Left colon (tissue), 2 donors: ENCODE data around the gene IFI44. TPM values are rescaled to one million over a fixed set of nuclear protein-coding genes. Genes with fewer than 3 reads are reported as not detected.

Experiments
- ATAC-seq: fragments of 200-7000 bp; cut with Tn5 transposase; one replicate; pipeline ENCODE4 v1.9.1; 2020; ENCODE audit warnings: mild to moderate bottlenecking, moderate library complexity
- DNase-seq, 2 donors: peaks; one replicate each; pipeline ENCODE4 v3.0.0-alpha.2; 2020
- intact Hi-C, 2 donors: fragments of 100-400 bp; cut with DNase I in 1 of 2; cut with micrococcal nuclease in 1 of 2; formaldehyde crosslinking; loops; one replicate each; pipeline versions ENCODE4 v1.11.2 to v1.14.0; 2022; cut with DNase I, micrococcal nuclease
- total RNA-seq, 2 donors: library from RNA; stranded (reverse); fragmentation: NEBNext Ultra II Directional; extraction: Animal tissue kit (Norgen Biotek cat#: 25700); gene quantifications; one replicate each; pipeline ENCODE4 v1.2.1, GENCODE V29; 2021
- donor health status: DM: no; HTN: no; CAD: no.
- donor health status: DM: yes; HTN: yes; CAD: no.

The IFI44 gene
- total RNA-seq, 2 donors from 2014 or later = 3.9 to 6.0 TPM

GRCh38 chr1:78687914-78688313 is 38.3 kb downstream of the IFI44 start:
- ATAC-seq = no peak
- intact Hi-C loops = no loop called here
- DNase-seq = no peak

- no peak for ATAC-seq
- intact Hi-C loops = no loop called here
- no peak for DNase-seq
Measured at GRCh38 chr1:78688697-78689096, 39.1 kb downstream of the IFI44 start.

- no peak for ATAC-seq
- intact Hi-C loops = no loop called here
- no peak for DNase-seq
Measured at GRCh38 chr1:78690516-78690915, 40.9 kb downstream of the IFI44 start.

GRCh38 chr1:78691995-78692747 is 42.5 kb downstream of the IFI44 start:
- no peak for DNase-seq
- intact Hi-C loops = no loop called here
- no peak for ATAC-seq

- no peak for DNase-seq
- intact Hi-C loops = no loop called here
- no peak for ATAC-seq
Measured at GRCh38 chr1:78699813-78700212, 50.2 kb downstream of the IFI44 start.

GRCh38 chr1:78702426-78702825 is 52.8 kb downstream of the IFI44 start:
- ATAC-seq = no peak
- intact Hi-C loops = no loop called here
- DNase-seq = no peak

GRCh38 chr1:78703806-78704205 is 54.2 kb downstream of the IFI44 start:
- no peak for DNase-seq
- ATAC-seq = no peak
- intact Hi-C loops = no loop called here

- intact Hi-C loops = no loop called here
- DNase-seq = no peak
- no peak for ATAC-seq
Measured at GRCh38 chr1:78712467-78713051, 62.9 kb downstream of the IFI44 start.

GRCh38 chr1:78713297-78713696 is 63.7 kb downstream of the IFI44 start:
- intact Hi-C loops = no loop called here

More at GRCh38 chr1:78713297-78713696, 63.7 kb downstream of the IFI44 start:
- DNase-seq (no peak), ATAC-seq (no peak)

Other genes starting within 250 kb of the IFI44 start
- under 1 TPM; 0.18 to 0.87 TPM for gene PTGFR, start 158.9 kb upstream of the IFI44 start, total RNA-seq
- gene IFI44L, start 29.4 kb upstream of the IFI44 start, total RNA-seq = 1 to 10 TPM; 1.6 to 3.0 TPM